PFSK-1 (cell line): ENCODE data around the gene MAD1L1.

Experiments used
- FOXP2 ChIP-seq: optimal IDR thresholded peaks from 2 replicates; pipeline ENCODE3; 2011; ENCODE audit warnings: borderline replicate concordance, control low read depth, inconsistent platforms; ENCODE audit not compliant: insufficient read depth; ENCODE audit errors: extremely low read length, extremely low read depth
- POLR2AphosphoS5 ChIP-seq: IDR thresholded peaks from 2 replicates; pipeline ENCODE4 v1.6.1; 2012; ENCODE audit warnings: low read depth, mild to moderate bottlenecking, control low read depth, low read length, moderate library complexity
- SIN3A ChIP-seq: IDR thresholded peaks from 2 replicates; pipeline ENCODE4 v1.6.1; 2012; ENCODE audit warnings: mild to moderate bottlenecking, low read length, moderate library complexity, borderline replicate concordance; ENCODE audit not compliant: insufficient read depth
- TAF1 ChIP-seq: IDR thresholded peaks from 2 replicates; pipeline ENCODE4 v1.6.1; 2012; ENCODE audit warnings: low read length, control low read depth, borderline replicate concordance; ENCODE audit not compliant: insufficient read depth
- TF ChIP-seq, protein P1 (sequence below), 2 experiments: IDR thresholded peaks; 2 replicates each; pipeline versions ENCODE4 v1.6.1 to v1.8.0; 2011 to 2012; ENCODE audit warnings: low read depth in 2 of 2, low read length in 2 of 2, control low read depth in 1 of 2, inconsistent platforms in 1 of 2, mild to moderate bottlenecking in 1 of 2, moderate library complexity in 1 of 2; ENCODE audit not compliant: insufficient read depth in 1 of 2

Gene MAD1L1

DNA sequence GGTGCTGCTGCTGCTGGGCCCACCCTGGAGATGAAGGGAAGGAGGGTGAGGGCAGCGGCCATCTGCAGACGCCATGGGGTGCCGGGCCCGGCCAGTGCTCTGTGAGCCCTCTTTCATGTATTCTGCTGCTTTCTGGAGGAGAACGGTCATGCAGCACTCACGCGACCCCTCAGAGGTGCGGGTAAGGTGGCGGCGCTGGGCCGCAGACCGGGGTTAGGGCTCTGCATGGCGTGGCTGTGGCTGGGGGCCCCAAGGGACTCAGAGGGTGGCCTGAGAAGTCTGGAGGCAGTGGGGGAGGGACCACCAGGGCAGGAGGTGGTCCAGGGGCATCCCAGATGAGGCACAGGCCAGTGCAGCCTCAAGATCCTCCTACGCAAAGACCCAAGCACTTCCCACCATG is 287.2 kb downstream of the MAD1L1 start:
- no peak for TF ChIP-seq TAF1

DNA sequence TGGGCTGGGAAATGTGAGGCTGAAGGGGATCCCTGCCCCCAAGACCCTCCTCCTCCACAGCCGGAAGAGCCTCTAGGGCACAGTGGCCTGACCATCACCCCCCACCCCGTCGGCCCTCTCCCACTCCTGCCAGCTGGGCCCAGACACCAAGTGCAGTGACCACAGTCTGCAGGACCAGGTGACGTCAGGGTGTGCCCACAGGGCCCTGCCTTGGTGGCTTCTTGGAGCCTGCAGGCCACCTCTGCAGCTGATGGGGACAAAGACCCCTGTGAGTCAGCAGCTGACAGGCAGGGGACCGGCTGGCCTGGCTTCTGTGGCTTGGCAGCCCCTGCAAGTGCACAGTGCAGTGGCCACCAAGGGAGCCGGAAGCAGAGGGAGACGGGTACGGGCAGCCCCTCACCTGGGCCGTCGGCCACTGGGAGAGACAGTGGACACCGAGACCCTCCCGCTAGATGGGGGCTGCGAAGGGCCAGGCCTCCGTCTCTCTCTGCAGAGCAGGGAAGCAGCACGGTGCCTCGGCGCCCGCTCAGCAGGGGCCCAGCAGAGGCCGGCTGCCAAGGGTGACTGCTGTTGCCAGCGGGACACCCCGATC is 288.0 kb downstream of the MAD1L1 start:
- TF ChIP-seq, protein P1, sequence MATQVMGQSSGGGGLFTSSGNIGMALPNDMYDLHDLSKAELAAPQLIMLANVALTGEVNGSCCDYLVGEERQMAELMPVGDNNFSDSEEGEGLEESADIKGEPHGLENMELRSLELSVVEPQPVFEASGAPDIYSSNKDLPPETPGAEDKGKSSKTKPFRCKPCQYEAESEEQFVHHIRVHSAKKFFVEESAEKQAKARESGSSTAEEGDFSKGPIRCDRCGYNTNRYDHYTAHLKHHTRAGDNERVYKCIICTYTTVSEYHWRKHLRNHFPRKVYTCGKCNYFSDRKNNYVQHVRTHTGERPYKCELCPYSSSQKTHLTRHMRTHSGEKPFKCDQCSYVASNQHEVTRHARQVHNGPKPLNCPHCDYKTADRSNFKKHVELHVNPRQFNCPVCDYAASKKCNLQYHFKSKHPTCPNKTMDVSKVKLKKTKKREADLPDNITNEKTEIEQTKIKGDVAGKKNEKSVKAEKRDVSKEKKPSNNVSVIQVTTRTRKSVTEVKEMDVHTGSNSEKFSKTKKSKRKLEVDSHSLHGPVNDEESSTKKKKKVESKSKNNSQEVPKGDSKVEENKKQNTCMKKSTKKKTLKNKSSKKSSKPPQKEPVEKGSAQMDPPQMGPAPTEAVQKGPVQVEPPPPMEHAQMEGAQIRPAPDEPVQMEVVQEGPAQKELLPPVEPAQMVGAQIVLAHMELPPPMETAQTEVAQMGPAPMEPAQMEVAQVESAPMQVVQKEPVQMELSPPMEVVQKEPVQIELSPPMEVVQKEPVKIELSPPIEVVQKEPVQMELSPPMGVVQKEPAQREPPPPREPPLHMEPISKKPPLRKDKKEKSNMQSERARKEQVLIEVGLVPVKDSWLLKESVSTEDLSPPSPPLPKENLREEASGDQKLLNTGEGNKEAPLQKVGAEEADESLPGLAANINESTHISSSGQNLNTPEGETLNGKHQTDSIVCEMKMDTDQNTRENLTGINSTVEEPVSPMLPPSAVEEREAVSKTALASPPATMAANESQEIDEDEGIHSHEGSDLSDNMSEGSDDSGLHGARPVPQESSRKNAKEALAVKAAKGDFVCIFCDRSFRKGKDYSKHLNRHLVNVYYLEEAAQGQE (IDR thresholded peaks at IDR 0.05; ENCODE audit: insufficient read depth in 1 of 2, low read depth in 2 of 2, low read length in 2 of 2) = no peak
- TF ChIP-seq TAF1 = no peak
- TF ChIP-seq SIN3A = no peak

DNA sequence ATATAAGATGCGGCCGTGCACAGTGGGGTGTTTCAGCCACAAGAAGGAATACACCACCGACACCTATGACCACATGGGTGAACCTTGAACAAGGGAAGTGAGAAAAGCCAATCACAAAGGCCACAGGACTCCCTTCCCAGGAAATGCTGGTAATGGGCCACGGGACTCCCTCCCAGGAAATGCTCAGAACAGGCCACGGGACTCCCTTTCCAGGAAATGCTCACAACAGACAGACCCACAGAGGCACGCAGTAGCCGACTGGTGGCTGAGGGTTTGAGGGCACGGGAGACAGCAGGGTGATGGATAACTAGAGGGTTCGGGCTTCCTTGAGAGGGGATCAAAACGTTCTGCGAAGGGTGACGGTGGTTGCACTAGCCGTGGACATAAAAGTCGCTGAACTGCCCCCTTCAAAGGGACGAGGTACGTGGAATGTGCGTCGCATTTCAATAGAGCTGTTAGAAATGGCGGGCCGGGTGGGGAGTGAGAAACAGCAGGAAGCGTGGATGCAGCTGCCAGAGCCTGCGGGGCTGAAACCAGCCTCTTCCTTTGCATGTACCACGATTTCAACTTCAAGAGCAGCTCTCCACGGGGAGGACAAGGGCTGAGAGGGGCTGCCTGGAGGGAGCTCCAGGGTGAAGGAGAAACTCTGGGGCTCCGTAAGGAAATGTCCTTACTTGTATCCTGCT is 288.7 kb downstream of the MAD1L1 start:
- TF ChIP-seq FOXP2 (no peak), POLR2AphosphoS5 (no peak), SIN3A (no peak), TAF1 (no peak)
- TF ChIP-seq, protein P1 (IDR thresholded peaks at IDR 0.05; ENCODE audit: insufficient read depth in 1 of 2, low read depth in 2 of 2, low read length in 2 of 2) = no peak

DNA sequence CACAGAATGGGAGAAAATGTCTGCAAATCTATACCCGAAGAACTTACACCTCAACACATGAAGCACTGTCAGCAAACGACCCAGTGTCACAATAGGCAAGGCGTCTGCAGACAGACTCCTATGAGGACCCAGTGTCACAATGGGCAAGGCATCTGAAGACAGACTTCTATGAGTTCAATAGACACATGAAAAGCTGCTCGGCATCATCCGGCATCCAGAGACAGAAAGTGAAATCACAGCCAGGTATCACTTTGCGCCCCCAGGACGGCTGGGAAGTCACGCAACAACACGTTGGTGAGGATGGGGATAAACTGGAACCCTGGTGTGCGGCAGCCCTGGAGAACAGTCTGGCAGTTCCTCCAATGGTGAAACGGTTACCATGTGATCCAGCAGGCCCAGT is 289.4 kb downstream of the MAD1L1 start:
- TF ChIP-seq FOXP2 (no peak), SIN3A (no peak), POLR2AphosphoS5 (no peak), TAF1 (no peak)
- TF ChIP-seq, protein P1 (IDR thresholded peaks at IDR 0.05; ENCODE audit: insufficient read depth in 1 of 2, low read depth in 2 of 2, low read length in 2 of 2) = no peak

DNA sequence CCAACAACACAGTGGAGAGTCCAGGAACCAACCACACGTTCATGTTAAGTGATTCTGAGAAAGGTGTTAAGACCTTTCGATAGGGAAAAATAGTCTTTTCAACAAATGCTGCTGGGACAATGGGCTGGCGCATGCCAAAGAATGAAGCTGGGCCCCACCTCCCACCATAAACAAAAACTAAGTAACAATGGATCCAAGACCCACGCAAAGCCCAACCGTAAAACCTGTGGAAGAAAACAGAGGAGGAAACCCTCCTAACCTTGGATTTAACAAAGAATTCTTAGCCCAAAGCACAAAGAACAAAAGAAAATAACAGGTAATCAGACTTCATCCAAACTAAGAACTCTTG is 289.8 kb downstream of the MAD1L1 start:
- TF ChIP-seq SIN3A (no peak), POLR2AphosphoS5 (no peak), FOXP2 (no peak)

DNA sequence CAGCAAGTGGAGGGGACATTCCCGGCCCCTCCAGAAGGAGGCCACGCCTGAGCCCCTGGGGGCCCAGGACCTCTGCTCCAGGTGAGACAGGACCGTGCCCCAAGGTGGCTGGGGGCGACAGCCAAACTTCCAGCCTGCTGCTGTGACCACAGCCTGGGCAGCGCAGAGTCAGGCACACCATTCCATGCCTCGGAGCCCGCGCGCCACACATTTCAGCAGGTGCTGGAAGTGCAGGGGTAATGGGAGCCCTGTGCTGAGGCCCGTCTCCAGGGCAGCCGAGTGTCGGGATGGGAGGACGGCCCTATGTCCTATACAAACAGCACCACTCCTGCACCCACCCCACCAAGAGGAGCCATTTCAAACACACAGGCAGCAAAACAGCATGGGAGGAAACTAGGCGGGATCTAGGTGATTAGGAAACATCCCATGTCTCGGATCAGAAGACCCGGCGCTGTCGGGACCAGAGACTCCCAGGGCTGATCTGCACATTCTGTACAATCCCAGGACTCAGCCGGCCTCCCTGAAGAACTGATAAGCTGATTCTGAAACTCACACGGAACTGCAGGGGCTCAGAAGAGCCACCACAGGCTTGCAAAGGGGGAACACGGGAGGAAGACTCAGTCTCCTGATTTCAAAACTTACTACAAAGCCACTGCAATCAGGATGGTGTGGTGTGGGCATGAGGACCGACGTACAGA is 290.4 kb downstream of the MAD1L1 start:
- TF ChIP-seq, protein P1 (IDR thresholded peaks at IDR 0.05; ENCODE audit: insufficient read depth in 1 of 2, low read depth in 2 of 2, low read length in 2 of 2) = no peak
- no peak for TF ChIP-seq TAF1
- TF ChIP-seq POLR2AphosphoS5 = no peak
- no peak for TF ChIP-seq FOXP2
- TF ChIP-seq SIN3A = no peak
